ENCODE results near the gene MIER2. TPM values are rescaled to one million over a fixed set of nuclear protein-coding genes. Genes with fewer than 3 reads are reported as not detected.
A peak's percentile ranks its signal among the peaks of the same experiment; 100 is the strongest.

The MIER2 gene
- total RNA-seq, 1 experiment from 2014 or later = 40.1 TPM

GRCh38 chr19:343451-343931, 1.1 kb downstream of the MIER2 start:
- Histone ChIP-seq H3K9me3 (no peaks in the 10 kb centered on the region), H3K36me3 (ENCODE audit: control insufficient read depth, insufficient read depth, low read length) (peaks cover 1% of the 10 kb centered on the region; the same call in 1 of the 2 replicates), H3K4me3 (ENCODE audit: low read depth, low read length) (peak overlapping the region; percentile 73), H3K27me3 (replicated peaks; ENCODE audit: control insufficient read depth, insufficient read depth, low read length) (no peaks in the 10 kb centered on the region), H3K4me1 (peaks cover 15% of the 10 kb centered on the region)
- Mint-ChIP-seq H3K36me3 (ENCODE audit: insufficient read depth, unreplicated experiment) (peaks cover 33% of the 10 kb centered on the region), H3K4me1 (ENCODE audit: low read depth, unreplicated experiment) (peaks cover 15% of the 10 kb centered on the region), H3K27me3 (ENCODE audit: insufficient read depth, unreplicated experiment) (no peaks in the 10 kb centered on the region), H3K27ac (ENCODE audit: unreplicated experiment) (peak overlapping the region; percentile 69), H3K4me3 (ENCODE audit: unreplicated experiment) (peak overlapping the region; percentile 76), H3K9me3 (ENCODE audit: unreplicated experiment) (no peaks in the 10 kb centered on the region)
- intact Hi-C loops (cut with micrococcal nuclease; ENCODE audit: unreplicated experiment) = no loop called here
- POLR2A ChIA-PET = no interaction called here
- CTCF ChIA-PET = no interaction called here
- no peak for DNase-seq
- TF ChIP-seq CTCF (IDR thresholded peaks at IDR 0.05; ENCODE audit: insufficient read depth in 1 of 2, low read depth in 1 of 2, low read length in 1 of 2, severe bottlenecking in 1 of 2, unreplicated experiment in 1 of 2) = no peak
- TSS peak; percentile 42 for BruUV-seq (replicated peaks)

DNA sequence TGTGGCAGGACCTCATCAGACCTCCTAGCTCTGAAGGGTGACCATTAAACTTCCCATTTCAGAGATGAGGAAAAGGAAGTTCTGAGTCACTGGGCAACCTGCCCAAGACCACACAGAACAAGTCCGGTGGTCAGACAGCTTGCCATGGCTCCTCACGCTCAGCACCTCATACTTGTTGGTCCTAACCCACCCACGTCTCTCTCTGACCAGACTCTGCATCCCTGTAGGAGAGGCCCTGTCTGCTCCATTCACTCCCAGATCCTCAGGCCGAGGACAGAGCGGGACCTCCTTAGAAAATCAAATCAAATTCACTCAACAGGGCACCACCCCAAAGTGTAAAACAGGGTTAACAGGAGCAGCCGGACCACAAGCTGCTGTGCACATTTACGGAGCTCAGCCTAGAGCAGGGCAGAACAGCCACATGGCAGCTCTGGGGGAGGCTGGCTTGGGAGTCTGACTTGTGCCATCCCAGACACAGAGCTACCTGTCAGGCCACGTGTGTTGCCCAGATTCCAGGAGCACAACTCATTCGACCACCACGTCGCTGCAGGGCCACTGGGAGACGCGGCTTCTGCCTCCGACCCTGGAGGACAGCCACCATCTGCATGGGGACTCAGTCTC, 1.7 kb downstream of the MIER2 start:
- Histone ChIP-seq H3K9me3 (no peaks in the 10 kb centered on the region), H3K4me3 (ENCODE audit: low read depth, low read length) (peak overlapping the region; percentile 73; the same call in 1 of the 2 replicates), H3K4me1 (peaks cover 15% of the 10 kb centered on the region), H3K27me3 (replicated peaks; ENCODE audit: control insufficient read depth, insufficient read depth, low read length) (no peaks in the 10 kb centered on the region), H3K36me3 (ENCODE audit: control insufficient read depth, insufficient read depth, low read length) (peaks cover 1% of the 10 kb centered on the region; the same call in 1 of the 2 replicates)
- no peak for DNase-seq
- Mint-ChIP-seq H3K27me3 (ENCODE audit: insufficient read depth, unreplicated experiment) (no peaks in the 10 kb centered on the region), H3K4me1 (ENCODE audit: low read depth, unreplicated experiment) (peaks cover 15% of the 10 kb centered on the region), H3K27ac (ENCODE audit: unreplicated experiment) (no peak overlapping the region), H3K36me3 (ENCODE audit: insufficient read depth, unreplicated experiment) (peaks cover 33% of the 10 kb centered on the region), H3K4me3 (ENCODE audit: unreplicated experiment) (peak overlapping the region; percentile 76), H3K9me3 (ENCODE audit: unreplicated experiment) (no peaks in the 10 kb centered on the region)
- TF ChIP-seq CTCF (IDR thresholded peaks at IDR 0.05; ENCODE audit: insufficient read depth in 1 of 2, low read depth in 1 of 2, low read length in 1 of 2, severe bottlenecking in 1 of 2, unreplicated experiment in 1 of 2) = no peak
- intact Hi-C loops (cut with micrococcal nuclease; ENCODE audit: unreplicated experiment) = no loop called here
- CTCF ChIA-PET = no interaction called here
- POLR2A ChIA-PET = no interaction called here
- BruUV-seq (replicated peaks) = no TSS peak

GRCh38 chr19:342128-342455, 2.5 kb downstream of the MIER2 start:
- POLR2A ChIA-PET = no interaction called here
- Histone ChIP-seq H3K9me3 (no peaks in the 10 kb centered on the region), H3K4me3 (ENCODE audit: low read depth, low read length) (no peak overlapping the region), H3K27me3 (replicated peaks; ENCODE audit: control insufficient read depth, insufficient read depth, low read length) (no peaks in the 10 kb centered on the region), H3K4me1 (peaks cover 15% of the 10 kb centered on the region), H3K36me3 (ENCODE audit: control insufficient read depth, insufficient read depth, low read length) (peaks cover 1% of the 10 kb centered on the region; the same call in 1 of the 2 replicates)
- Mint-ChIP-seq H3K4me3 (ENCODE audit: unreplicated experiment) (no peak overlapping the region), H3K27ac (ENCODE audit: unreplicated experiment) (no peak overlapping the region), H3K4me1 (ENCODE audit: low read depth, unreplicated experiment) (peaks cover 15% of the 10 kb centered on the region), H3K27me3 (ENCODE audit: insufficient read depth, unreplicated experiment) (no peaks in the 10 kb centered on the region), H3K9me3 (ENCODE audit: unreplicated experiment) (no peaks in the 10 kb centered on the region), H3K36me3 (ENCODE audit: insufficient read depth, unreplicated experiment) (peaks cover 33% of the 10 kb centered on the region)
- intact Hi-C loops (cut with micrococcal nuclease; ENCODE audit: unreplicated experiment) = no loop called here
- no peak for DNase-seq
- no peak for TF ChIP-seq CTCF (IDR thresholded peaks at IDR 0.05; ENCODE audit: insufficient read depth in 1 of 2, low read depth in 1 of 2, low read length in 1 of 2, severe bottlenecking in 1 of 2, unreplicated experiment in 1 of 2)
- CTCF ChIA-PET = no interaction called here
- no TSS peak for BruUV-seq (replicated peaks)

Measured in Caco-2 (cell line).